ACC112 (cell line): ENCODE measurements around the gene ADCYAP1R1.
"Not testable (repeated sequence)": the region's sequence is repeated elsewhere in the genome, so short reads cannot be mapped to it uniquely, and the experiment has no call there.

Experiments used
- H2AFZ ChIP-seq: fragments of 200-600 bp; sonication (generic); one replicate; pipeline ENCODE4 v1.6.0; 2017; ENCODE audit warnings: antibody characterized with exemption, low read length; ENCODE audit not compliant: unreplicated experiment
- H3K27ac ChIP-seq: fragments of 200-600 bp; sonication (generic); 2 replicates; pipeline ENCODE4 v1.5.1; 2014; ENCODE audit warnings: low read depth, mild to moderate bottlenecking, antibody characterized with exemption, low read length, moderate library complexity
- H3K27me3 ChIP-seq: fragments of 200-600 bp; sonication (generic); 2 replicates; pipeline ENCODE4 v1.6.1; 2014; ENCODE audit warnings: mild to moderate bottlenecking, antibody characterized with exemption, low read length, moderate library complexity, mixed read lengths; ENCODE audit not compliant: insufficient read depth
- H3K36me3 ChIP-seq: fragments of 200-600 bp; sonication (generic); 2 replicates; pipeline ENCODE4 v1.6.1; 2016; ENCODE audit warnings: mild to moderate bottlenecking, antibody characterized with exemption, low read length, moderate library complexity, mixed read lengths; ENCODE audit not compliant: insufficient read depth
- H3K4me1 ChIP-seq: fragments of 200-600 bp; sonication (generic); one replicate; pipeline ENCODE4 v1.6.1; 2016; ENCODE audit warnings: low read length, mixed read lengths; ENCODE audit not compliant: insufficient read depth, unreplicated experiment, control insufficient read depth
- H3K4me3 ChIP-seq: fragments of 200-600 bp; sonication (generic); 2 replicates; pipeline ENCODE4 v1.5.1; 2014; ENCODE audit warnings: mild to moderate bottlenecking, low read depth, low read length
- H3K79me2 ChIP-seq: fragments of 200-600 bp; sonication (generic); one replicate; pipeline ENCODE4 v1.6.0; 2016; ENCODE audit warnings: low read length; ENCODE audit not compliant: control insufficient read depth, unreplicated experiment, insufficient read depth

The ADCYAP1R1 gene

DNA sequence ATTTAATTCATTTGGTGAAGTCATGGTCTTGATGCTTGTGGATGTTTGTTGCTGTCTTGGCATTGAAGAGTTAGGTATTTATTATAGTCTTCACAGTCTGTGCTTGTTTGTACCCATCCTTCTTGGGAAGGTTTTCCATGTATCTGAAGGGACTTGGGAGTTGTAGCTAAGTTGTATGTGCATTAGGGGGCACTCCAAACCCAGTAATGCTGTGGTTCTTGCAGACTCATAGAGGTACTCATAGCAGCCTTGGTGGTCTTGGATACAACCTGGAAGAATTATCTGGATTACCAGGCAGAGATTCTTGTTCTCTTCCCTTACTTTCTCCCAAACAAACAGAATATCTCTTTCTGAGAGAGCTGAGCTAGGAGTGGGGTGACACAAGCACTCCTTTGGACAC is 93.2 kb downstream of the ADCYAP1R1 start:
- no peaks in the 10 kb centered on the region for H3K4me1 ChIP-seq
- H3K27me3 ChIP-seq, result no peaks in the 10 kb centered on the region
- H3K27ac ChIP-seq, result no peak overlapping the region
- no peak overlapping the region for H3K4me3 ChIP-seq
- H2AFZ ChIP-seq, result no peak overlapping the region
- H3K79me2 ChIP-seq, result no peaks in the 10 kb centered on the region
- no peaks in the 10 kb centered on the region for H3K36me3 ChIP-seq

DNA sequence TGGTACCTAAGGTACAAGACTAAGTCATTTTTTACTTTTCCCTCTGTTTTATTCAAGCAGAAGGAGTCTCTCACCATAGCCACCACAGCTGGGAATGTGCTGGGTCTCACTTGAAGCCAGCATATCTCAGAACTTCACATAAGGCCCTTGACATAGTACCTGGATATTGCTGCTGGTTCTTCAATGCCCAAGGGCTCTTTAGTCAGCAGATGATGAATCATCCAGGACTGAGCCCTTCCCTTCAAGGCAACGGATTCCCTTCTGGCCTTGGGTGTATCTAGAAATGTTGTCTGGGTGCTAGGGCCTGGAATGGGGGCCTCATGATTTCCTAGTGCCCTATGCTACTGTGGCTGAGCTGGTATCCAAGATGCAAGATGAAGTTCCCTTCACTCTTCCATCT is 93.9 kb downstream of the ADCYAP1R1 start:
- Histone ChIP-seq H2AFZ (no peak overlapping the region), H3K27me3 (no peaks in the 10 kb centered on the region), H3K4me1 (no peaks in the 10 kb centered on the region), H3K79me2 (no peaks in the 10 kb centered on the region), H3K36me3 (no peaks in the 10 kb centered on the region), H3K27ac (no peak overlapping the region), H3K4me3 (no peak overlapping the region)

GRCh38 chr7:31146538-31146937 is 94.4 kb downstream of the ADCYAP1R1 start:
- no peak overlapping the region for H3K27ac ChIP-seq
- H2AFZ ChIP-seq, result no peak overlapping the region
- H3K36me3 ChIP-seq, result no peaks in the 10 kb centered on the region
- no peaks in the 10 kb centered on the region for H3K27me3 ChIP-seq
- no peaks in the 10 kb centered on the region for H3K4me1 ChIP-seq
- H3K79me2 ChIP-seq, result no peaks in the 10 kb centered on the region
- H3K4me3 ChIP-seq, result no peak overlapping the region

GRCh38 chr7:31151849-31152248 is 99.7 kb downstream of the ADCYAP1R1 start:
- no peaks in the 10 kb centered on the region for H3K79me2 ChIP-seq
- no peaks in the 10 kb centered on the region for H3K36me3 ChIP-seq
- no peaks in the 10 kb centered on the region for H3K27me3 ChIP-seq
- no peak overlapping the region for H2AFZ ChIP-seq
- no peaks in the 10 kb centered on the region for H3K4me1 ChIP-seq
- H3K4me3 ChIP-seq, result no peak overlapping the region
- H3K27ac ChIP-seq, result no peak overlapping the region

DNA sequence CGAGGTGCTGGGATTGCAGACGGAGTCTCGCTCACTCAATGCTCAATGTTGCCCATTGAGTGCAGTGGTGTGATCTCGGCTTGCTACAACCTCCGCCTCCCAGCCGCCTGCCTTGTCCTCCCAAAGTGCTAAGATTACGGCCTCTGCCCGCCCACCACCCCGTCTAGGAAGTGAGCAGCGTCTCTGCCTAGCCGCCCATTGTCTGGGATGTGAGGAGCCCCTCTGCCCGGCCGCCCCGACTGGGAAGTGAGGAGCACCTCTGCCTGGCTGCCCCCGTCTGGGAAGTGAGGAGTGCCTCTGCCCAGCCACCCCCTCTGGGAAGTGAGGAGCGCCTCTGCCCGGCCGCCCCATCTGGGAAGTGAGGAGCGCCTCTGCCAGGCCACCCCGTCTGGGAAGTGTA is 101.2 kb downstream of the ADCYAP1R1 start:
- H3K4me3 ChIP-seq, H2AFZ ChIP-seq, H3K4me1 ChIP-seq, H3K36me3 ChIP-seq, H3K27me3 ChIP-seq, H3K27ac ChIP-seq, H3K79me2 ChIP-seq: not testable (repeated sequence)

DNA sequence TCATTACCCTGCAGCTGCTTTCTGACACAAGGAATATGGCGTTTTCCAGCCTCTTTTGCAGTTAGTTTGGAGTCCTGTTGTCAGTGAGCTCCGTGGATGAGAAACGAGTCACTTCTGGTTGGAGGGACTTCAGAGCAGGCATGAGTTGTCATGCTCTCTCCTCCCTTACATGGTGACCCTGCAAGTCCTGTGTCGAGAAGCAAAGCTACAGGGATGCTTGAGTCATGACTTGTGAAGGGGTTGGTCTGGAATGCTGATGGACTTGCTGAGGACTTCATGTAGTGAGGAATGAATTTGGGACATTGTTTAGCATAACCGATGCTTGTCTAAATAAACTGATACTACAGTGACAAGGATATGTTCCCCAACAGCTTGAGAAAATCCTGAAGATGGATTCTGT is 108.8 kb downstream of the ADCYAP1R1 start:
- Histone ChIP-seq H2AFZ (no peak overlapping the region), H3K4me1 (no peaks in the 10 kb centered on the region), H3K79me2 (no peaks in the 10 kb centered on the region), H3K27ac (no peak overlapping the region), H3K36me3 (no peaks in the 10 kb centered on the region), H3K27me3 (0 out of 2 replicates have a peak, but pooled peaks cover 4% of the 10 kb centered on the region), H3K4me3 (no peak overlapping the region)
